HG03175 (cell line): ENCODE results near the gene POLR2E.
A peak's percentile ranks its signal among the peaks of the same experiment; 100 is the strongest.

Source experiments
- ATAC-seq: cut with Tn5 transposase; IDR thresholded peaks from one replicate; pipeline ENCODE4 v1.9.1; 2021; ENCODE audit warnings: mild to moderate bottlenecking, moderate library complexity; ENCODE audit not compliant: unreplicated experiment

The POLR2E gene

DNA sequence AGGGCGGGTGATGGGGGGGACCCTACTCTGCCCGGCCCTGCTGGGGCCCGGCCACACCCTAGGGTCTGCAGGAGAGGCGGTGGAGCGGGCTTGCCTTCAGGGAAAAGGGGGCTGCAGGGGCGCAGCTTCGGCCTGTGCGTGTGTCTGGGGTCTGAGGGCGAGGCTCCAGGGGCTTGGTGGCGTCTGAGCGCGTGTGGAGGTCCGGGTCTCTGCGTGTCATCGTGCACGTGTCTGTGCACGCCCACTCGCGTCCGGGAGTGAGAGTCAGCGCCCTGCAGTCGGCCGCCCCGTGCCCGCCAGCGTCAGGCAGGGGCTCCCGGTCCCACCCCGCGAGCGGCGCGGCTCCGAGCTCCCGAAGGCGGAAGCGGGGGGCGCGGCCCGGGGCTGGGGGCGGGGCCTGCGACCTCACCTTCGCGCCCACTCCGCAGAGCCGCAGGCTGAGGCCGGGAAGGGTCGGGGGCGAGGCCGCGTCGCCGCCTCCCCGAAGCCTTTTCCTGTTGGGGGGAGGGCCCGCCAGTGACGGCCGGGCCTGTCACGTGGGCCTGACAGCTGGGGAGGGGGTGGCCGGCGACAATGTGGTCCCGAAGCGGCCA is 28.3 kb downstream of the POLR2E start, which contains the start of gene ARHGAP45:
ARHGAP45 (plus strand) TSS at position 420 of the 593 bp plus-strand sequence. CDS start 239 bp downstream, outside the sequence.
- peak; percentile 48 for ATAC-seq

DNA sequence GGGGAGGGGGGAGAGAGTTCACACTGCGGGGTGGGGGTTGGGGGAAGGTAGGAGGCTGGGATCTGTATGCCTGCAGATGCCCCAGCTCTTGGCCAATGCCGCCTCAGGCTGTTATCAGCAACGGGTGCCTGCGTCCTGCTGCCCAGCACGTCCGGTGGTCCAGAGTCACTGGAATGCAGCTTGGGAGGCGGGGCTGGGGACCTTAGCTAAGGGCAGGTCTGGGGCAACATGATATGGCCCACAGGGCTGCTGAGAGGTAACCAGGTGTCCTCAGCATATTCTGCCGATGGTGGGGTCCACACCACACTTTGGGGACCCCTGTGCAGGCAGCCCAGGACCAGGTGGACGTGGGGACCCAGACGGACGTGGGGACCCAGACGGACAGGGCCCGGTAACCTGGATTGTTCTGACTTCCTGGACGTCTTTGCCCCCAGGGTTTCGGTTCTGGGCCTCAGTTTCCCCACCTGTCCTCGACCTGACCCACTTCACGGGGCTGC is 28.9 kb downstream of the POLR2E start:
- no peak for ATAC-seq

DNA sequence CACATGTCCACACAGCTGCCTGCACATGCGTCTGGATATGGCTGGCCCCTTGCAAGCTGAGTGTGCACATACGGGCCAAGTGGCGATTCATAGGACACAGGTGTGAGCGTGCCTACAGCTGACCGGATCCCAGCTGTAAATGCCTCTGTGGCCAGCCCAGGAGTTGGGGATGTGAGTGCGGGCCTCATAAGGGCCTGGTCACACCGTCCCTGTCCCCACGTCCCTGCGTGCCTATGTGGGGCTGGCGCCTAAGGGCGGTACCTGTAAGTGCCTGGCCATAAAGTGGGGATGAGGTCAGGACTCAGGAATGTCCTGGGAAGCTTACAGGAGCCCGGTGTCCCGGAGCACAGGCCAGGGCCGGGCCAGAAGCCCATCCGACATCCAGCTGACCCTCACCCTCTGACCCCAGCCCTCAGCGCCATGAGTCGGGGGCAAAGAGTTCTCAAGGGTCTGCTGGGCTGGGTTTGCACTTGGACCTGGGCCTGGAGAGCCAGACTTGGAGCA is 29.5 kb downstream of the POLR2E start:
- no peak for ATAC-seq

DNA sequence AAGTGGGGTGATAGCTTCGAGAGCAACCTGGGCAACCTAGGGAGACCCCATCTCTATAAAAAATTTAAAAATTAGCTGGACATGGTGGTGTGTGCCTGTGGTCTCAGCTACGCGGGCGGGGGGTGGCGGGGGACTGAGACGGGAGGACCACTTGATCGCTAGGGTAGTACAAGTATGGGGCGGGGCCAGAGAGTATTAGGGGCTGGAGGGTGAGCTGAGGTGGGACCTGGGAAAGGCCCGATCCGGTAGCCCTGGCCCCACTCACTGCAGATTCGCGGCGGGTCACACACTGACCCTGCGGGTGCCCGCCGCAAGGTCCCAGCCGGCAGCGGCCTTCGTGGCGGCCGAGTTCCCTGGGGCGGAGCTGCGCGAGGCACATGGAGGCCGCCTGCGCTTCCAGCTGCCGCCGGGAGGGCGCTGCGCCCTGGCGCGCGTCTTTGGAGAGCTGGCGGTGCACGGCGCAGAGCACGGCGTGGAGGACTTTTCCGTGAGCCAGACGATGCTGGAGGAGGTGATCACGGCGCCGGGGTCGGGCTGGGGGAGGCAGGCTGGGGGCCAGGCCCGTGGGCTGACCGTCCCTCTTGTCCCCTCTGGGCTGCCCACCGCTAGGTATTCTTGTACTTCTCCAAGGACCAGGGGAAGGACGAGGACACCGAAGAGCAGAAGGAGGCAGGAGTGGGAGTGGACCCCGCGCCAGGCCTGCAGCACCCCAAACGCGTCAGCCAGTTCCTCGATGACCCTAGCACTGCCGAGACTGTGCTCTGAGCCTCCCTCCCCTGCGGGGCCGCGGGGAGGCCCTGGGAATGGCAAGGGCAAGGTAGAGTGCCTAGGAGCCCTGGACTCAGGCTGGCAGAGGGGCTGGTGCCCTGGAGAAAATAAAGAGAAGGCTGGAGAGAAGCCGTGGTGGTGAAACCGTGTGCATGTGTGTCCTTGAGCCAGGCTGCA is 30.2 kb downstream of the POLR2E start:
- ATAC-seq, result no peak

DNA sequence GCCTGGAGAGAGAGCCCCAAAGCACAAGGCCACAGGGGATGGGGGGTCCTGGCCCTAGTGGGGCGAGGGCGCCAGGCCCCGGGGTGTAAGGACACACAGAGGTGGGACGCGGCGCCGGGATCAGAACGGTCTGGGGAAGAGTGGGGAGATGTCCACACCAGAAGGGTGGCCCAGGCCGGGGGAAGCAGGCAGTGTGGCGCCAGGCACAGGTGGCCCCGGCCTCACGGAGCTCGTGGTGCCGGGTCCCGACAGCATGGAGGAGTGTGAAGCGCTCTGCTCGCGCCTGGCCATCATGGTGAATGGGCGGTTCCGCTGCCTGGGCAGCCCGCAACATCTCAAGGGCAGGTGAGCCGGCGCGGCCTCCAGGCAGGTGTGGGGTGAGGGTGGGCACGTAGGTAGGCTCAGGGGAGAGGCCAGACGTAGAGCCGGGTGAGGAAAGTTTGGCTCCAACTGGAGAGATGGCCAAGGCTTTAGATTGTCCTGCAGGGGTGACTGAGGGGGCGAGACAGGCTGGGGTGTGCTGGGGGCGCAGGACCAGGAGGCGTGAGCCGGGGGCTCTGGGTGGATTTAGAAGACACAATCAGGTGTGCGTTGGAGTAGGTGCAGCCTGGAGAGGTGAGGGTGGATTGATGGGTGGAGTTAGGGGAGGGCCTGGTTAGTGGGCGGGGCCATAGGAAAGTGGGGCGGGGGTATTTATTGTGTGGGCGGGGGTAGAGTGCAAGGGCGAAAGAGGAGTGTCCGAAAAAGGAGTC is 31.1 kb downstream of the POLR2E start:
- no peak for ATAC-seq

DNA sequence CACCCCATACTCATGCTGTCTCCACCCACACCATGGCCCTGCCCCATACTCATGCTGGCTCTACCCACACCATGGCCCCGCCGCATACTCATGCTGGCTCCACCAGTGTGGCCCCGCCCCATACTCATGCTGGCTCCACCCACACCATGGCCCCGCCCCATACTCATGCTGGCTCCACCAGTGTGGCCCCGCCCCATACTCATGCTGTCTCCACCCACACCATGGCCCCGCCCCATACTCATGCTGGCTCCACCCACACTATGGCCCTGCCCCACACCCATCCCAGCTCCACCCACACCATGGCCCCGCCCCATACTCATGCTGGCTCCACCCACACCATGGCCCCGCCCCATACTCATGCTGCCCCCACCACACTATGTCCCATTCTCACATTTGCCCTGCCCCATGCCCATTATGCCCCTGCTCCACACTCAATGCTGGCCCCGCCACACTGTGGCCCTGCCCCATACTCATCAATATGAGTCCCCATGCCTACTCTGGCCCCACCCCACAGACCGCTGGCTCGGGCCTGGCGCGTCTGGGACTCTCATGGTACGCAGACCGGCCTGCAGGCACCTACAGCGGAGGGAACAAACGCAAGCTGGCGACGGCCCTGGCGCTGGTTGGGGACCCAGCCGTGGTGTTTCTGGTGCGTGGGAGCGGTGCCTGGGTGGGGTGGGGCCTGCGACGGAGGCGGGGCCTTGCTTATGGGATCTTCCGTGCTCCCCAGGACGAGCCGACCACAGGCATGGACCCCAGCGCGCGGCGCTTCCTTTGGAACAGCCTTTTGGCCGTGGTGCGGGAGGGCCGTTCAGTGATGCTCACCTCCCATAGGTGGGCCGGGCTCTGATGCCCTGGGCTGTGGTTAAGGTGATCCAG is 31.9 kb downstream of the POLR2E start:
- ATAC-seq, result no peak

DNA sequence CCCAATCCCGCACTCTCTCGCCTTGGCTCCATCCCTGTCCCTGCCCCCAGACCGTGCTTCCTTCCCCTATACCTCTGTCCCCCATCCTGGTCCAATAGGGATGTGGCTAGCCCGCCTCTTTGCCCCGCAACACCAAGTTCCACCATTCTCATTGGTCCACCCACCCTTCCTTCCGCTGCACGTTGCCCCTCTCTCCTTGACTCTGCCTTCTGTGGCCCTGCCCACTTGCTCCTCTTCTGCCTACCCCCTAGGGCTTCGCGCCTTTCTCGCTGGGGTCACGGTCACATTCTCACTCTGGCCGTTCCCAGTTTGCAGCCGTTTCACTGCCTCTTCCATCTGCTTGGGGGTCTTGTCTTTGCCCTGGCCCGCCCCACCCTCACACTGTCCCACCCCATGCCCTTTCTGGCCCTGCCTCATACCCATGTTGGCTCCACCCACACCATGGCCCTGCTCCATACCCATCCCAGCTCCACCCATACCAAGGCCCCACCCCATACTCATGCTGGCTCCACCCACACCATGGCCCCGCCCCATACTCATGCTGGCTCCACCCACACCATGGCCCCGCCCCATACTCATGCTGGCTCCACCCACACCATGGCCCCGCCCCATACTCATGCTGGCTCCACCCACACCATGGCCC is 32.7 kb downstream of the POLR2E start:
- ATAC-seq, result no peak

DNA sequence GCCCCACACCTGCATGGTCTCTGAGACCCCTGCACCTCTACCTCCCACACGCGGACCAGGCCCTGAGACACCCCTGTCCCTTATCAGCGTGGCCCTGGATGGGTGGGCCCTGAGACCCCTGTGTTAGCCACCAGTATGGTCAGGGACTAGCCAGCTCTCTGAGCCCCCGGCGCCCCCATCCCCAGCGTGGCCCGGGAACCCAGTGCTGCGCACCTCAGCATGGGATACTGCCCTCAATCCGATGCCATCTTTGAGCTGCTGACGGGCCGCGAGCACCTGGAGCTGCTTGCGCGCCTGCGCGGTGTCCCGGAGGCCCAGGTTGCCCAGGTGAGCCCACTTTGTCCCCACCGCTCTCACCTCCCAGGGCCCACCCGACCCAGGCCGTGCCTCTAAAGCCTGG is 33.2 kb downstream of the POLR2E start:
- ATAC-seq, result no peak

DNA sequence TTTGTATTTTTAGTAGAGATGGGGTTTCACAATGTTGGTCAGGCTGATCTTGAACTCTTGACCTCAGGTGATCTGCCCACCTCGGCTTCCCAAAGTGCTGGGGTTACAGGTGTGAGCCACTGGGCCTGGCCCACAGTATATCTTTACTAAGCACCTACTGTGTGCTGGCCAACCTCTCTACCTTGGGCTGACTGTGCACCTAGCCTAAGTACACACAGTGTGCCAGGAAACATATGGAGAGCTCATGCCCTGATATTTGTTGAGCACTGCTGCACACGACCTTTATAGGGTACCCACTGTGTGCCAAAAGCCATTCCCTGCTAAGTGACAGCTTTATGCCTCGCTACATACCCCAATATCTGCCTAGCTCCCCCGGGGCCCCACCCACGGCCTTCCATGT is 34.5 kb downstream of the POLR2E start:
- ATAC-seq, result no peak

DNA sequence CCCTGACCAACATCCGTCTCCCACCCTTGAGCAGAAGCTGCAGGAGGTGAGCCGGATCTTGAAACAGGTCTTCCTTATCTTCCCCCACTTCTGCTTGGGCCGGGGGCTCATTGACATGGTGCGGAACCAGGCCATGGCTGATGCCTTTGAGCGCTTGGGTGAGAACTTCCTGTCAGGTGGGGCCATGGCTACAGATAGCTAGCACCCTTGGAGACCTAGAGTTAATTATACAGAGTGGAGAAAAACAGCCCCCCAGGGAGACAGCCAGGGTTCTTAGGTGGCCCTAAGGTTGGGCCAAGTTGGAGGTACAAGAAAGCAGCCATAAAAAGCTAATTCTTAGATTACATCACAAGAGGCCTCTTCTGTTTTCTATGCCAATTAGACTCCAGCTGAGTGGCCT is 37.1 kb downstream of the POLR2E start:
- ATAC-seq, result no peak

DNA sequence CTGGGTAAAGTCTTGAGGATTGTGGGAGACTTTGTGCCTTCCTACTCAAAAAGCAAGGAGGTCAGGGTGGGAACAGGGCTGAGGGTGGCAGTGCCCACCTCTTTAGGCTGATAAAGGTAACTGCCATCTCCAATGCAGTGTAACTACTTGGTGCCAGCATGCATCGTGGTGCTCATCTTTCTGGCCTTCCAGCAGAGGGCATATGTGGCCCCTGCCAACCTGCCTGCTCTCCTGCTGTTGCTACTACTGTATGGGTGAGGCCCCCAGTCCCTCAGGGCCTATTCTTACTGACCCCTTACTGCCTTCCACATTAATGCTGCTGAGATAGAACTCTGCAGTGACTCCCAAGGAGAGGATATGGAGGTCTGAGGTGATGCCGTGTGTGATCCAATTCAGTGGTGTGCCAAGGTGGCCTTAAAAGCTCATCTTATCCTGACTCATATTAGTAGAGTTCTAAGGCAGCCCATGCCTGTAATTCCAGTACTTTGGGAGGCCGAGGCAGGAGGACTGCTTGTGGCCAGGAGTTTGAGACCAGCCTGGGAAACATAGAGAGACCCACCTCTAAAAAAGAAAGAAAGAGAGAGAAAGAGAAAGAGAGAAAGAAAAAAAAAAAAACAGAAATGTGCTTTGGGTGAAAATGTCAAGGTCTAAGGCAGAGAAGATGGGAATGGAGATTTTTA is 37.9 kb downstream of the POLR2E start:
- no peak for ATAC-seq

DNA sequence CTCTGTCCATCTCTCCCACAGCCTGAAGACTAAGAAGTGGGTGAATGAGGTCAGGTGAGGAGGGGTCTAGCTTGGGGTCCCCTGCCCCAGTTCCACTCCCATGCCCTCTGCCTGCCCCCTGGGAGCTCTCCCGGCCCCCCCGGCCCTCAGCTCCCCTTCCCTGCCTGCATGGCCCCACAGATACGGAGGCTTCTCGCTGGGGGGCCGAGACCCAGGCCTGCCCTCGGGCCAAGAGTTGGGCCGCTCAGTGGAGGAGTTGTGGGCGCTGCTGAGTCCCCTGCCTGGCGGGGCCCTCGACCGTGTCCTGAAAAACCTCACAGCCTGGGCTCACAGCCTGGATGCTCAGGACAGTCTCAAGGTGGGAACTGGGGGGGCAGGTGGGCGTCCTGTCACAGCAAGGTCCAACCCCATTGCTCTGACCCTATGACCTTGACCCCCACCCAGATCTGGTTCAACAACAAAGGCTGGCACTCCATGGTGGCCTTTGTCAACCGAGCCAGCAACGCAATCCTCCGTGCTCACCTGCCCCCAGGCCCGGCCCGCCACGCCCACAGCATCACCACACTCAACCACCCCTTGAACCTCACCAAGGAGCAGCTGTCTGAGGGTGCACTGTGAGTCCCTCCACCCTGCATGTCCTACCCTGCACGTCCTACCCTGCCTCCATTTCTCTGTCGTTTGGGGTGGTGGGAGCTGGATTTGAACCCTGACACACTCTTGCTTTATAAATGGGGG is 39.1 kb downstream of the POLR2E start:
- ATAC-seq, result no peak

DNA sequence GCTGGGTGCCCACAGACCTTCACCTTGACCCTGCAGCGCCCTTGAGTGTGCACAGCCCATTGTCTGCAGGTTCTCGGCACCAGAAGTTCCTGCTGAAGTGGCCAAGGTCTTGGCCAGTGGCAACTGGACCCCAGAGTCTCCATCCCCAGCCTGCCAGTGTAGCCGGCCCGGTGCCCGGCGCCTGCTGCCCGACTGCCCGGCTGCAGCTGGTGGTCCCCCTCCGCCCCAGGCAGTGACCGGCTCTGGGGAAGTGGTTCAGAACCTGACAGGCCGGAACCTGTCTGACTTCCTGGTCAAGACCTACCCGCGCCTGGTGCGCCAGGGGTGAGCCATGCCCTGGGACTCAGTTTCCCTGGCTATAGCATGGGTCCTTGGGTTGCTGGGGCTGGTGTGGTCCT is 40.1 kb downstream of the POLR2E start:
- ATAC-seq, result no peak

DNA sequence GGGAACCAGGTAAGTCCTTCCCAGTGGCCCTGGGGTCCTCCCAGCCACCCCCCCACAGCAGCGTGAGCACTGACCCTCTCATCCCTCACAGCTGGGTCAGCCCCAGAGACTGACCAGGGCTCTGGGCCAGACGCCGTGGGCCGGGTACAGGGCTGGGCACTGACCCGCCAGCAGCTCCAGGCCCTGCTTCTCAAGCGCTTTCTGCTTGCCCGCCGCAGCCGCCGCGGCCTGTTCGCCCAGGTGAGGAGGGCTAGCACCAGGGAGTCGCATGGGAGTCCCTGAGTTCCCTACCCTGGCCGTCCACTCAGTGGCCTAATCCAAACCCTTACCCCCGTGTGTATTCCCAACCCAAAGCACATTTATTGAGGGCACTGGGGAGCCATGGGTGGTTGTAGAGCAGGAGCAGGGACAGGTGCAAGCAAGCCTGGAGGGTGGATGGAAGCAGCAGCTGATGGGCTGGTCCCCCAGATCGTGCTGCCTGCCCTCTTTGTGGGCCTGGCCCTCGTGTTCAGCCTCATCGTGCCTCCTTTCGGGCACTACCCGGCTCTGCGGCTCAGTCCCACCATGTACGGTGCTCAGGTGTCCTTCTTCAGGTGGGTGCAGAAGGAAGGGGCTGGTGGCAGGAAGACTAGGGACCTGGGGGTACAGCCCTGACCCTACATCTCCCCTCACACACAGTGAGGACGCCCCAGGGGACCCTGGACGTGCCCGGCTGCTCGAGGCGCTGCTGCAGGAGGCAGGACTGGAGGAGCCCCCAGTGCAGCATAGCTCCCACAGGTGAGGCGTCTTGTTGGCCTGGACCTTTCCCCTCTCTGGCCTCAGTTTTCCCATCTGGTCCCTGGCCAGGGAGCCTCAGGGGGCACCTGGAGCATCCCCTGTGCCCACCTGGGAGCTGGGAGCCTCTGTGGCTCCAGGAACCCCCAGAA is 40.8 kb downstream of the POLR2E start:
- no peak for ATAC-seq

DNA sequence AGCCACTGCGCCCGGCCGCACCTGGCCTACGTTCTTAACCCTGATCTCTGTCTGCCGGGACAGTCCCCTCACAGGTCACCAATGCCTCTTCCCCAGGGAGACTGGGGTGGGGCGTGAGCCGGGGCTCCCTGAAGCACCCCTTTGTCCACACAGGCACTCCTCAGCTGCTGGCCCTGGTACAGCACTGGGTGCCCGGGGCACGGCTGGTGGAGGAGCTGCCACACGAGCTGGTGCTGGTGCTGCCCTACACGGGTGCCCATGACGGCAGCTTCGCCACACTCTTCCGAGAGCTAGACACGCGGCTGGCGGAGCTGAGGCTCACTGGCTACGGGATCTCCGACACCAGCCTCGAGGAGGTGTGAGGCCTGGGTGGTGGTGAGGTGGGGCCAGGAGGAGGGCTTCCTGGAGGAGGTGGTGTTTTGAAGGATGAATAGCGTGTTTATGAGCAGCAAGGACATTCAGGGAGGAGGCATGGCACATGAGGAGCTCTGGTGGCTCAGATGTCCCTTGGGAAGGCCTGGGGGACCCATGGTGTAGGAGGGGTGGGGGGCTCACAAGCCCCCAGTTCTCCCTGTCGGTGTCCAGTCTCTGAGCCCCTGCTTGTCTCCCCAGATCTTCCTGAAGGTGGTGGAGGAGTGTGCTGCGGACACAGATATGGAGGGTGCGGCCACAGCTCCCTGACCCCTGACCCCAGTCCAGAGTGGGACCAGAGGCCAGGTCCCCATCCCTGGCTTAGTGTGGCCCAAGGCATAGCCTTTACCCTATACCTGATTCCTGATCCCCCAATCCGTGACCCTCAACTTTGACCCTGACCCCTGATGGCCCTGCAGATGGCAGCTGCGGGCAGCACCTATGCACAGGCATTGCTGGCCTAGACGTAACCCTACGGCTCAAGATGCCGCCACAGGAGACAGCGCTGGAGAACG is 41.7 kb downstream of the POLR2E start:
- no peak for ATAC-seq

DNA sequence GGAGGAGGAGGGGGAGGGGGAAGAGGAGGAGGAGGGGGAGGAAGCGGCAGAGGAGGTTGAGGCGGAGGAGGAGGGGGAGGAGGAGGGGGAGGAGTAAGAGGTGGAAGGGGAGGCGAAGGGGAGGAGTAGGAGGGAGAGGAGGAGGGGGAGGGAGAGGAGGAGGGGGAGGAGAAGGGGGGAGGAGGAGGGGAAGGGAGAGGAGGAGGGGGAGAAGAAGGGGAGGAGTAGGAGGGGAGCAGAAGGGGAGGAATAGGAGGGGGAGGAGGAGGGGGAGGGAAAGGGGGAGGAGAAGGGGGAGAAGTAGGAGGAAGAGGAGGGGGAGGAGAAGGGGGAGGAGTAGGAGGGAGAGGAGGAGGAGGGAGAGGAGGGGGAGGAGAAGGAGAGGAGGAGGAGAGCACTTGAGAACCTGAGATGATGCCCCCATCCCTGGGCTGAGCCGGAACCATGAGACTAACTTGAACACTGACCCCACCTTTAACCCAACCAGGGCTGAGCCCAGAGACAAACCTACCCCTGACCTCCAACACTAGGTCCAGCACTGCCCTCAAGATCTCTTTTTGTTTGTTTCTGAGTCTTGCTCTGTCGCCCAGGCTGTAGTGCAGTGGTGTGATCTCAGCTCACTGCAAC is 42.7 kb downstream of the POLR2E start:
- no peak for ATAC-seq
